B cell (primary cell): ENCODE measurements around the gene ARHGDIG. TPM values are rescaled to one million over a fixed set of nuclear protein-coding genes. Genes with fewer than 3 reads are reported as not detected.

ENCODE experiments used
- ATAC-seq: fragments of 200-7000 bp; cut with Tn5 transposase; one replicate; pipeline ENCODE4 v1.10.0; 2021; ENCODE audit warnings: low read depth, mild to moderate bottlenecking, moderate number of reproducible peaks, moderate library complexity
- CTCF ChIA-PET: fragments of 350-600 bp; sonication (Branson Sonifier 250); formaldehyde crosslinking; loops from one replicate; lab custom pipeline; 2021; ENCODE audit warnings: antibody characterized with exemption, inconsistent platforms; lab: Charles Lee
- POLR2A ChIA-PET: fragments of 350-600 bp; sonication (Branson Sonifier 250); formaldehyde crosslinking; loops from one replicate; lab custom pipeline; 2021; ENCODE audit warnings: antibody characterized with exemption; lab: Charles Lee
- DNase-seq: peaks from one replicate; pipeline ENCODE4 v3.0.0; 2013
- H2AFZ ChIP-seq: 2 replicates; pipeline ENCODE4 v1.6.1; 2012; ENCODE audit warnings: mild to moderate bottlenecking, low read depth, low read length; ENCODE audit not compliant: insufficient read depth, poor library complexity, severe bottlenecking
- H3K27ac ChIP-seq, 2 donors: 1 replicate in 1 of 2; 2 replicates in 1 of 2; pipeline ENCODE4 v1.5.1; 2012 to 2013; ENCODE audit warnings: low read length in 2 of 2, mild to moderate bottlenecking in 2 of 2, moderate library complexity in 1 of 2
- H3K27me3 ChIP-seq, 4 experiments: fragments of 200-600 bp in 1 of 4; sonication (generic) in 1 of 4; replicated peaks in 1 of 4; 1 replicate in 2 of 4; 2 replicates in 2 of 4; pipeline versions ENCODE4 v1.6.1 to v1.7.0; 2013 to 2016; ENCODE audit warnings: low read length in 3 of 4, mild to moderate bottlenecking in 2 of 4, mixed read lengths in 1 of 4, moderate library complexity in 1 of 4; ENCODE audit not compliant: insufficient read depth in 4 of 4, control insufficient read depth in 3 of 4; ENCODE audit errors: control extremely low read depth in 1 of 4
- H3K36me3 ChIP-seq, 2 experiments: replicated peaks in 1 of 2; 1 replicate in 1 of 2; 2 replicates in 1 of 2; pipeline versions ENCODE4 v1.6.1 to v1.7.1; 2013; ENCODE audit warnings: low read length in 1 of 2; ENCODE audit not compliant: insufficient read depth in 2 of 2, control insufficient read depth in 1 of 2; ENCODE audit errors: control extremely low read depth in 1 of 2, extremely low read depth in 1 of 2
- H3K4me1 ChIP-seq, 2 donors: fragments of 200-600 bp in 1 of 2; sonication (generic) in 1 of 2; 1 replicate in 1 of 2; 2 replicates in 1 of 2; pipeline versions ENCODE4 v1.5.1 to v1.6.1; 2013 to 2017; ENCODE audit warnings: low read length in 2 of 2; ENCODE audit not compliant: control insufficient read depth in 2 of 2, insufficient read depth in 2 of 2
- H3K4me2 ChIP-seq: replicated peaks from 2 replicates; pipeline ENCODE3; 2012; ENCODE audit warnings: mild to moderate bottlenecking, low read depth, low read length; ENCODE audit not compliant: poor library complexity, severe bottlenecking
- H3K4me3 ChIP-seq, 5 experiments: fragments of 200-600 bp in 1 of 5; sonication (generic) in 1 of 5; 1 replicate in 3 of 5; 2 replicates in 2 of 5; pipeline versions ENCODE4 v1.5.1 to v1.7.0; 2011 to 2016; ENCODE audit warnings: low read length in 4 of 5, mild to moderate bottlenecking in 4 of 5, low read depth in 2 of 5, control low read depth in 1 of 5, moderate library complexity in 1 of 5; ENCODE audit not compliant: insufficient read depth in 1 of 5; ENCODE audit errors: control extremely low read depth in 1 of 5, extremely low read depth in 1 of 5
- H3K79me2 ChIP-seq: fragments of 200-600 bp; sonication (generic); one replicate; pipeline ENCODE4 v1.6.0; 2016; ENCODE audit warnings: low read length; ENCODE audit not compliant: control insufficient read depth, insufficient read depth
- H3K9ac ChIP-seq: fragments of 200-600 bp; sonication (generic); 2 replicates; pipeline ENCODE4 v1.6.1; 2017; ENCODE audit warnings: mild to moderate bottlenecking, low read length, moderate library complexity
- H3K9me3 ChIP-seq, 3 donors: one replicate each; pipeline versions ENCODE4 v1.6.1 to v1.7.1; 2013; ENCODE audit warnings: low read length in 2 of 3; ENCODE audit not compliant: control insufficient read depth in 2 of 3, insufficient read depth in 1 of 3; ENCODE audit errors: control extremely low read depth in 1 of 3
- H4K20me1 ChIP-seq: 2 replicates; pipeline ENCODE4 v1.6.0; 2012; ENCODE audit warnings: mild to moderate bottlenecking, low read length; ENCODE audit not compliant: insufficient read depth, control insufficient read depth, poor library complexity, severe bottlenecking
- H3K27ac Mint-ChIP-seq: one replicate; pipeline ENCODE4 v1.8.0; 2021; ENCODE audit warnings: mixed read lengths
- H3K27me3 Mint-ChIP-seq: one replicate; pipeline ENCODE4 v1.8.0; 2021; ENCODE audit warnings: mixed read lengths
- H3K4me1 Mint-ChIP-seq: one replicate; pipeline ENCODE4 v1.8.0; 2021; ENCODE audit warnings: mixed read lengths
- H3K4me3 Mint-ChIP-seq: one replicate; pipeline ENCODE4 v1.8.0; 2021; ENCODE audit warnings: mixed read lengths
- H3K9me3 Mint-ChIP-seq: one replicate; pipeline ENCODE4 v1.8.0; 2022; ENCODE audit warnings: mixed read lengths; ENCODE audit not compliant: insufficient read depth
- CTCF ChIP-seq: fragments of 200-600 bp; IDR thresholded peaks from one replicate; pipeline ENCODE4 v1.8.0; 2022; ENCODE audit warnings: antibody characterized with exemption, mild to moderate bottlenecking
- EZH2 ChIP-seq: IDR thresholded peaks from 2 replicates; pipeline ENCODE4 v1.6.1; 2012; ENCODE audit warnings: borderline replicate concordance, low read depth, mild to moderate bottlenecking, moderate library complexity, low read length; ENCODE audit not compliant: insufficient read depth, poor library complexity, severe bottlenecking
- WGBS: methylation state at CpG from one replicate; pipeline ENCODE4 v1.1.5; 2013; ENCODE audit warnings: missing lambda C conversion rate; ENCODE audit not compliant: insufficient coverage; 5-methylcytosine and 5-hydroxymethylcytosine counted together
- intact Hi-C: fragments of 100-400 bp; cut with micrococcal nuclease; formaldehyde crosslinking; loops from one replicate; pipeline ENCODE4 v1.10.0; 2022
- polyA plus RNA-seq: library from polyadenylated mRNA; depleted of rRNA; stranded (reverse); fragments of >200 nt; gene quantifications from 2 replicates; pipeline ENCODE4 v1.2.3, GENCODE V29; 2012
- total RNA-seq, 2 donors: library from RNA; stranded (reverse); fragments of 120-200 nt in 1 of 2; gene quantifications; 1 replicate in 1 of 2; 2 replicates in 1 of 2; pipeline versions ENCODE4 v1.2.3 to v1.2.4, GENCODE V29; 2013 to 2022

The ARHGDIG gene
- total and polyA plus RNA-seq, 2 donors (not counting 1 experiment from before 2014, with no cell fraction given): 0.64 TPM; not detected in 1

DNA sequence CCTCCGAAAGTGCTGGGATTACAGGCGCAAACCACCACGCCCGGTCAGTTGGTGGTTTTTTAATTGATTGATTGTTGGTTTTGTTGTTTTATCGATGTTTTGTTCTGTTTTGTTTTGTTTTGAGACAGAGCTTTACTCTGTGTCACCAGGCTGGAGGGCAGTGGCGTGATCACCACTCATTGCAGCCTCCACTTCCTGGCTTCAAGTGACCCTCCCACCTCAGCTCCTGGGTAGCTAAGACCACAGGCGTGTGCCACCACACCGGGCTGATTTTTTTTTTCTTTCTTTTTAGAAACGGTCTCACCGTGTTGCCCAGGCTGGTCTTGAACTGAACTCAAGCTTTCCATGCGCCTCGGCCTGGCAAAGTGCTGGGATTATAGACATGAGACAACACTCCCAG, 33.4 kb upstream of the ARHGDIG start:
- no peak for TF ChIP-seq EZH2
- no peak for TF ChIP-seq CTCF
- ATAC-seq (no peak), DNase-seq (no peak)
- Mint-ChIP-seq H3K27ac (no peak overlapping the region), H3K4me3 (no peak overlapping the region), H3K27me3 (no peaks in the 10 kb centered on the region), H3K9me3 (no peaks in the 10 kb centered on the region), H3K4me1 (peaks cover 5% of the 10 kb centered on the region)
- 93% methylated on average over 8 of the region's 12 CpGs for WGBS
- no peak overlapping the region for H3K4me3 ChIP-seq
- intact Hi-C loops: no loop called here
- H3K27ac ChIP-seq: no peak overlapping the region
- H2AFZ ChIP-seq: no peak overlapping the region
- H3K4me1 ChIP-seq: peaks cover 0 to 1% of the 10 kb centered on the region in 2 donors
- CTCF ChIA-PET: no interaction called here
- H4K20me1 ChIP-seq: peaks cover 10% of the 10 kb centered on the region
- no peak overlapping the region for H3K4me2 ChIP-seq
- POLR2A ChIA-PET: no interaction called here
- no peaks in the 10 kb centered on the region for H3K9me3 ChIP-seq
- peaks cover 0 to 6% of the 10 kb centered on the region in 2 experiments for H3K36me3 ChIP-seq
- no peak overlapping the region for H3K9ac ChIP-seq
- peaks cover 67% of the 10 kb centered on the region for H3K79me2 ChIP-seq
- H3K27me3 ChIP-seq: no peaks in the 10 kb centered on the region

DNA sequence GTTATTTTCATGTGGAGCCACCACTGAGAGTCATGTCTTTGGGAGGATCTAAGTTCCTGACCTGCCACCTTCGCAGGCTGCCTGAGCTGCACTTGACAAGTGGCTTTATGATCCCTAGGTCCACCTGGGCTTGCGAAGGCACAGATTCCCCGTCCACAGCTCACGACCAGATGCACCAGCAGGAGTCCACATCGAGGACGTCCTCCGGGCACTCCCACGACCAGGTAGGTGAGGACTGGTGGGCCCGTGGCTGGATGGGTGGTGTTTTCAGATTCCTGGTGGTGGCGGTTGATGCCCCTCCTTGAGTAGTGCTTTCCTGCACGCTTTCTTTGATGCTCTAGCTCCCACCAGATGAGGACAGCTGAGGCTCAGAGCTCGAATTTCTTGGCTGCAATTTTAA, 31.0 kb upstream of the ARHGDIG start:
- DNase-seq (no peak), ATAC-seq (no peak)
- H3K4me2 ChIP-seq: no peak overlapping the region
- Mint-ChIP-seq H3K27me3 (no peaks in the 10 kb centered on the region), H3K27ac (no peak overlapping the region), H3K4me3 (no peak overlapping the region), H3K4me1 (peaks cover 8% of the 10 kb centered on the region), H3K9me3 (no peaks in the 10 kb centered on the region)
- H3K79me2 ChIP-seq: peaks cover 56% of the 10 kb centered on the region
- H3K27me3 ChIP-seq: no peaks in the 10 kb centered on the region
- H4K20me1 ChIP-seq: no peaks in the 10 kb centered on the region
- WGBS: 95% methylated on average over 12 of the region's 12 CpGs
- H3K4me3 ChIP-seq: no peak overlapping the region
- CTCF ChIA-PET: no interaction called here
- no peak overlapping the region for H3K9ac ChIP-seq
- TF ChIP-seq EZH2 (no peak), CTCF (no peak)
- no peaks in the 10 kb centered on the region for H3K9me3 ChIP-seq
- H3K27ac ChIP-seq: no peak overlapping the region
- peaks cover 9 to 17% of the 10 kb centered on the region in 2 donors for H3K4me1 ChIP-seq
- H3K36me3 ChIP-seq: peaks cover 0 to 14% of the 10 kb centered on the region in 2 experiments
- no peak overlapping the region for H2AFZ ChIP-seq
- POLR2A ChIA-PET: no interaction called here
- intact Hi-C loops: no loop called here
